Stomach (tissue), 4 donors: ENCODE measurements around the gene RPP25L.

Experiments
- EP300 ChIP-seq: sonication (generic); formaldehyde crosslinking; IDR thresholded peaks from one replicate; pipeline ENCODE4 v1.6.1; 2017; ENCODE audit warnings: antibody characterized with exemption
- POLR2A ChIP-seq, 4 donors: fragments of 450-650 bp; IDR thresholded peaks; one replicate each; pipeline ENCODE4 v1.6.1; 2016; ENCODE audit warnings: antibody characterized with exemption in 4 of 4, control low read depth in 2 of 4, mild to moderate bottlenecking in 1 of 4, moderate library complexity in 1 of 4
- TF ChIP-seq, protein P1 (sequence below), 7 experiments: fragments of 450-650 bp in 4 of 7; fragments of 200-600 bp in 3 of 7; sonication (generic) in 3 of 7; IDR thresholded peaks; one replicate each; pipeline ENCODE4 v1.5.1; 2016 to 2019; ENCODE audit warnings: antibody characterized with exemption in 7 of 7, control low read depth in 2 of 7, mild to moderate bottlenecking in 1 of 7

GRCh38 chr9:34566972-34567371 is 44.9 kb downstream of the RPP25L start:
- TF ChIP-seq, protein P1, sequence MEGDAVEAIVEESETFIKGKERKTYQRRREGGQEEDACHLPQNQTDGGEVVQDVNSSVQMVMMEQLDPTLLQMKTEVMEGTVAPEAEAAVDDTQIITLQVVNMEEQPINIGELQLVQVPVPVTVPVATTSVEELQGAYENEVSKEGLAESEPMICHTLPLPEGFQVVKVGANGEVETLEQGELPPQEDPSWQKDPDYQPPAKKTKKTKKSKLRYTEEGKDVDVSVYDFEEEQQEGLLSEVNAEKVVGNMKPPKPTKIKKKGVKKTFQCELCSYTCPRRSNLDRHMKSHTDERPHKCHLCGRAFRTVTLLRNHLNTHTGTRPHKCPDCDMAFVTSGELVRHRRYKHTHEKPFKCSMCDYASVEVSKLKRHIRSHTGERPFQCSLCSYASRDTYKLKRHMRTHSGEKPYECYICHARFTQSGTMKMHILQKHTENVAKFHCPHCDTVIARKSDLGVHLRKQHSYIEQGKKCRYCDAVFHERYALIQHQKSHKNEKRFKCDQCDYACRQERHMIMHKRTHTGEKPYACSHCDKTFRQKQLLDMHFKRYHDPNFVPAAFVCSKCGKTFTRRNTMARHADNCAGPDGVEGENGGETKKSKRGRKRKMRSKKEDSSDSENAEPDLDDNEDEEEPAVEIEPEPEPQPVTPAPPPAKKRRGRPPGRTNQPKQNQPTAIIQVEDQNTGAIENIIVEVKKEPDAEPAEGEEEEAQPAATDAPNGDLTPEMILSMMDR (IDR thresholded peaks at IDR 0.05), result no peak
- no peak for TF ChIP-seq POLR2A (IDR thresholded peaks at IDR 0.05)
- no peak for TF ChIP-seq EP300
